ENCODE measurements around the gene ZFP42.

Gene ZFP42

DNA sequence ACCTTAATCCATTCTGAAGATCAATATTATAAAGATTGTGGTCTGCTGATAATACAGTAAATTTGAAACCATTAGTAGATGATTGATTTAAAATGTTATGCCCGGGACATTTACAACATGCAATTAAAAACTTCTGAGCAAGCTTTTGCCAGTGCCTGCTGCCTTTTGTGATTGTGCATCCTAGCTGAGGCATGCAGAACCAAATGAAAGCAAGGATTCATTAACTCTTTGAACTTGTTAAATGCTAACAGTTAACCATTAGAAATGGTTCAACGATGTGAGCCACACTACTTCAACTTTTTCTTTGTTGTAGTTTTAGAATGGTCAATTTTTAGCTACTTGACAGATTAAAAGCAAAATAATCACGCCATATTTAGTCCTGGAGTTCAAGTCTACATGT is 51.1 kb downstream of the ZFP42 start:
- Histone ChIP-seq H3K9ac (ENCODE audit: low read length) (no peak overlapping the region), H3K4me1 (ENCODE audit: insufficient read depth, low read length) (no peaks in the 10 kb centered on the region), H3K27ac (ENCODE audit: low read depth, low read length) (no peak overlapping the region), H3K27me3 (ENCODE audit: control insufficient read depth in 1 of 2, insufficient read depth in 2 of 2, low read length in 2 of 2) (no peaks in the 10 kb centered on the region), H3K9me3 (ENCODE audit: low read length) (no peaks in the 10 kb centered on the region), H3K4me3 (ENCODE audit: low read depth in 1 of 2, low read length in 2 of 2) (no peak overlapping the region), H3K36me3 (ENCODE audit: insufficient read depth, low read length) (no peaks in the 10 kb centered on the region)

DNA sequence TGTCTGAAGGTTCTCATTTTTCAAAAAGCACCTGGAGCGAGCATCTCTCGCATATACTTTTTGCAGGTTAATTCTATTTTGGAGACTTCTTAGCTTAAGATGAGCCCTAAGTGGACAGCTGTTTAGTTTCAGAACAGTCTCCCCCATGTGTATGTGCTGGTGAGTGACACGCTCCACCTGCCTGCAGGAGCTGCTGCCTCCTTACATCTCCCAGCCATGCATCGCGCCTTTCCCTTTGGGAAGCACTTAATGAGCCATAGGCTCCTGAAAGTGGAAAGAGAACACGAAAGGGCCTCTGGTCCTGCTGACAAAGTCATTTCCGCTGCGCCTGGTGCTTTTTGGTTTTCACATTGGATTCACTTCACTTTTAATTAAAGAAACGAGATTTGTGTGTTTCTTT is 57.7 kb downstream of the ZFP42 start:
- Histone ChIP-seq H3K9ac (ENCODE audit: low read length) (no peak overlapping the region), H3K27me3 (ENCODE audit: control insufficient read depth in 1 of 2, insufficient read depth in 2 of 2, low read length in 2 of 2) (no peaks in the 10 kb centered on the region), H3K36me3 (ENCODE audit: insufficient read depth, low read length) (no peaks in the 10 kb centered on the region), H3K9me3 (ENCODE audit: low read length) (no peaks in the 10 kb centered on the region), H3K4me1 (ENCODE audit: insufficient read depth, low read length) (no peaks in the 10 kb centered on the region), H3K27ac (ENCODE audit: low read depth, low read length) (no peak overlapping the region), H3K4me3 (ENCODE audit: low read depth in 1 of 2, low read length in 2 of 2) (no peak overlapping the region)
